Astrocyte (in vitro differentiated cells and primary cell): ENCODE results near the gene TENT4B. TPM values are rescaled to one million over a fixed set of nuclear protein-coding genes. Genes with fewer than 3 reads are reported as not detected.

ENCODE experiments used
- DNase-seq: peaks from one replicate; pipeline ENCODE4 v3.0.0-alpha.2; 2010; ENCODE audit warnings: low read depth
- FAIRE-seq: peaks from 2 replicates; lab custom pipeline; 2011; peaks lifted over from hg19 to GRCh38; lab: Jason Lieb, UNC
- H2AFZ ChIP-seq: 2 replicates; pipeline ENCODE4 v1.6.0; 2012; ENCODE audit warnings: low read depth, low read length, inconsistent platforms
- H3K27ac ChIP-seq: 2 replicates; pipeline ENCODE4 v1.5.1; 2011; ENCODE audit warnings: low read depth, low read length, inconsistent platforms
- H3K27me3 ChIP-seq: 2 replicates; pipeline ENCODE4 v1.6.0; 2011; ENCODE audit warnings: low read length, inconsistent platforms; ENCODE audit not compliant: insufficient read depth
- H3K36me3 ChIP-seq: 2 replicates; pipeline ENCODE4 v1.5.1; 2011; ENCODE audit warnings: low read length, inconsistent platforms; ENCODE audit not compliant: insufficient read depth
- H3K4me1 ChIP-seq: 2 replicates; pipeline ENCODE4 v1.5.1; 2011; ENCODE audit warnings: low read length, inconsistent platforms; ENCODE audit not compliant: insufficient read depth
- H3K4me2 ChIP-seq: 2 replicates; pipeline ENCODE4 v1.6.0; 2012; ENCODE audit warnings: low read length, inconsistent platforms
- H3K4me3 ChIP-seq: 2 replicates; pipeline ENCODE4 v1.5.1; 2011; ENCODE audit warnings: low read depth, mild to moderate bottlenecking, low read length, inconsistent platforms; ENCODE audit not compliant: insufficient read depth
- H3K79me2 ChIP-seq: 2 replicates; pipeline ENCODE4 v1.6.0; 2012; ENCODE audit warnings: mild to moderate bottlenecking, low read length, inconsistent platforms; ENCODE audit not compliant: insufficient read depth
- H3K9ac ChIP-seq: 2 replicates; pipeline ENCODE4 v1.6.0; 2012; ENCODE audit warnings: mild to moderate bottlenecking, low read length, inconsistent platforms
- H3K9me3 ChIP-seq: 2 replicates; pipeline ENCODE4 v1.5.1; 2012; ENCODE audit warnings: low read depth, mild to moderate bottlenecking, low read length, inconsistent platforms; ENCODE audit not compliant: insufficient read depth
- H4K20me1 ChIP-seq: 2 replicates; pipeline ENCODE4 v1.6.0; 2012; ENCODE audit warnings: low read length, inconsistent platforms; ENCODE audit not compliant: insufficient read depth
- H3K27ac Mint-ChIP-seq: one replicate; pipeline ENCODE4 v1.8.0; 2021; ENCODE audit warnings: mild to moderate bottlenecking, mixed read lengths; ENCODE audit not compliant: unreplicated experiment
- H3K27me3 Mint-ChIP-seq: one replicate; pipeline ENCODE4 v1.8.0; 2021; ENCODE audit warnings: low read depth, mixed read lengths; ENCODE audit not compliant: unreplicated experiment
- H3K36me3 Mint-ChIP-seq: one replicate; pipeline ENCODE4 v1.8.0; 2021; ENCODE audit warnings: low read depth, mixed read lengths; ENCODE audit not compliant: unreplicated experiment
- H3K4me1 Mint-ChIP-seq: one replicate; pipeline ENCODE4 v1.8.0; 2021; ENCODE audit warnings: low read depth, mixed read lengths; ENCODE audit not compliant: unreplicated experiment
- H3K4me3 Mint-ChIP-seq: one replicate; pipeline ENCODE4 v1.8.0; 2021; ENCODE audit warnings: mild to moderate bottlenecking, moderate library complexity, mixed read lengths; ENCODE audit not compliant: unreplicated experiment
- H3K9me3 Mint-ChIP-seq: one replicate; pipeline ENCODE4 v1.8.0; 2021; ENCODE audit warnings: mild to moderate bottlenecking, mixed read lengths; ENCODE audit not compliant: unreplicated experiment
- CTCF ChIP-seq: IDR thresholded peaks from 2 replicates; pipeline ENCODE4 v1.5.1; 2011; ENCODE audit warnings: low read depth, mild to moderate bottlenecking, inconsistent platforms, low read length, moderate library complexity; ENCODE audit not compliant: insufficient read depth
- EZH2 ChIP-seq: IDR thresholded peaks from 2 replicates; pipeline ENCODE4 v1.6.1; 2012; ENCODE audit warnings: mild to moderate bottlenecking, low read length, inconsistent platforms; ENCODE audit not compliant: insufficient read depth
- total RNA-seq: library from RNA; stranded (reverse); gene quantifications from 2 replicates; pipeline ENCODE4 v1.2.1, GENCODE V29; 2021

Gene TENT4B
- total RNA-seq, 1 donor from 2014 or later, result 17.0 TPM

GRCh38 chr16:50160495-50161164 lies 7.5 kb downstream of the TENT4B start:
- Histone ChIP-seq H3K9me3 (no peaks in the 10 kb centered on the region), H4K20me1 (peaks cover 74% of the 10 kb centered on the region), H3K4me1 (peaks cover 1% of the 10 kb centered on the region), H3K4me3 (no peak overlapping the region), H3K9ac (no peak overlapping the region), H3K36me3 (no peaks in the 10 kb centered on the region), H2AFZ (no peak overlapping the region), H3K4me2 (no peak overlapping the region), H3K27ac (no peak overlapping the region), H3K79me2 (peaks cover 93% of the 10 kb centered on the region), H3K27me3 (no peaks in the 10 kb centered on the region)
- Mint-ChIP-seq H3K27ac (no peak overlapping the region), H3K9me3 (no peaks in the 10 kb centered on the region), H3K27me3 (no peaks in the 10 kb centered on the region), H3K36me3 (peaks cover 4% of the 10 kb centered on the region), H3K4me3 (no peak overlapping the region), H3K4me1 (peaks cover 17% of the 10 kb centered on the region)
- FAIRE-seq (no peak), DNase-seq (peak; percentile 33)
- TF ChIP-seq EZH2 (no peak), CTCF (no peak)

DNA sequence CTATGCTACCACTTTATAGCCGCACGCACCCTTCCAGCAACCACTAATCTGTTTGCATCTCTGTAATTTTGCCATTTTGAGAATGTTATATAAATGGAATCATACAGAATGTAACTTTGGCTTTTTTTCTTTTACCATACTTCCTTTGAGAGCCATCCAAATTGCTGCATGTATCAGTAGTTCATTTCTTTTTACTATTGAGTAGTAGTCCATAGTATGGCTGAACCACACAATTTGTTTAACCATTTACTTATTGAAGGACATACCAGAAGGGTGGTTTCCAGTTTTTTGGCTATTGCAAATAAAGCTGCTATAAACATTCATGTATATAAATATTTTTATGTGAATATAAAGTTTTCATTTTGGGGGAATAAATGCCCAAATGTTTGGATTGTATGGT lies 8.8 kb downstream of the TENT4B start:
- no peak overlapping the region for H3K27ac ChIP-seq
- H3K4me1 Mint-ChIP-seq, result peaks cover 17% of the 10 kb centered on the region
- peaks cover 94% of the 10 kb centered on the region for H3K79me2 ChIP-seq
- H3K36me3 ChIP-seq, result no peaks in the 10 kb centered on the region
- no peak overlapping the region for H3K27ac Mint-ChIP-seq
- no peaks in the 10 kb centered on the region for H3K9me3 Mint-ChIP-seq
- no peak overlapping the region for H3K4me2 ChIP-seq
- peaks cover 73% of the 10 kb centered on the region for H4K20me1 ChIP-seq
- H3K27me3 Mint-ChIP-seq, result no peaks in the 10 kb centered on the region
- no peak overlapping the region for H2AFZ ChIP-seq
- DNase-seq (no peak), FAIRE-seq (no peak)
- H3K9ac ChIP-seq, result no peak overlapping the region
- H3K4me3 Mint-ChIP-seq, result no peak overlapping the region
- H3K36me3 Mint-ChIP-seq, result peaks cover 4% of the 10 kb centered on the region
- H3K4me1 ChIP-seq, result peaks cover 6% of the 10 kb centered on the region
- no peaks in the 10 kb centered on the region for H3K27me3 ChIP-seq
- TF ChIP-seq CTCF (no peak), EZH2 (no peak)
- H3K4me3 ChIP-seq, result no peak overlapping the region
- H3K9me3 ChIP-seq, result no peaks in the 10 kb centered on the region

GRCh38 chr16:50165473-50165872 lies 12.4 kb downstream of the TENT4B start:
- FAIRE-seq (no peak), DNase-seq (no peak)
- H3K27ac Mint-ChIP-seq, result no peak overlapping the region
- H3K9ac ChIP-seq, result no peak overlapping the region
- H2AFZ ChIP-seq, result no peak overlapping the region
- no peak overlapping the region for H3K4me3 ChIP-seq
- no peak overlapping the region for H3K4me2 ChIP-seq
- H3K9me3 ChIP-seq, result no peaks in the 10 kb centered on the region
- H3K27ac ChIP-seq, result no peak overlapping the region
- H3K79me2 ChIP-seq, result peaks cover 88% of the 10 kb centered on the region
- H3K27me3 Mint-ChIP-seq, result no peaks in the 10 kb centered on the region
- TF ChIP-seq EZH2 (no peak), CTCF (no peak)
- no peak overlapping the region for H3K4me3 Mint-ChIP-seq
- H3K36me3 ChIP-seq, result no peaks in the 10 kb centered on the region
- peaks cover 23% of the 10 kb centered on the region for H3K4me1 Mint-ChIP-seq
- no peaks in the 10 kb centered on the region for H3K36me3 Mint-ChIP-seq
- H3K4me1 ChIP-seq, result peaks cover 12% of the 10 kb centered on the region
- H3K9me3 Mint-ChIP-seq, result no peaks in the 10 kb centered on the region
- H4K20me1 ChIP-seq, result peaks cover 63% of the 10 kb centered on the region
- no peaks in the 10 kb centered on the region for H3K27me3 ChIP-seq
